Suppressor macrophage treated with lipopolysaccharide for 1 hour (primary cell): ENCODE measurements around the gene GALNT17.

Source experiments
- DNase-seq, 3 donors: peaks; one replicate each; pipeline ENCODE4 v3.0.0-alpha.2; 2020 to 2022

Gene GALNT17

GRCh38 chr7:71645836-71646235, 513.9 kb downstream of the GALNT17 start:
- no peak for DNase-seq

- no peak for DNase-seq
Measured at GRCh38 chr7:71649812-71650211, 517.9 kb downstream of the GALNT17 start.

DNA sequence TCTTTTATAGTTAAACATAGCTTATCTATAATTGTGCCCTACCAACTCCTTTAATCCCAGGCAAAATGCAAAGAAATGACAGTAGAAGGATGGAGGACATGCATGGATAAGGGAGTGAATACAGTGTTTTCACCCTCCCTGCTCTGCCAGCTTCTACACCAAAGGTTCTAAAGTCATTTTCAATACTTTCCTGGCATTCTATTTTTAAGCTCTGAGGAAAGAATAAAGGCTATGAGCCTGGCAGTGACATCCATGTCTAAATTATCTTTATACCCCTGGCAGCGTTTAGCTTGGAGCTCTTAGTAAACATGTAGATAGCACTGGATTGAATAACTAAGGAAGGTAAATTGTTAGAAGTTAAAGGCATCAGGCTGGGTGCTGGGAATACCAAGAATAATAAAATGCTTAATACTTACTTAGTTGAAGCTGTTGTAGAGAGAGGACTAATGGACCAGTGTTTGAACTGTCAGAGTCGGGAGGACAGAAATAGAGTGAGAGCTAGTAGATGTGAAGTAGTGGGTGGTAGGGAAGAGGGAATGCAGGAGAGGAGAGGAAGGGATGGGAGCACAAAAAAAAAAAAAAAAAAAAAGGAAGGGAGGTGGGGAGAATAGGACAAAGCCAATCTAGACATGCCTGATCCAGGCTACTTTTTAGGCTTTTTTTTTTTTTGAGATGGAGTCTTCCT, 518.9 kb downstream of the GALNT17 start:
- no peak for DNase-seq

- no peak for DNase-seq
Measured at GRCh38 chr7:71652510-71652909, 520.6 kb downstream of the GALNT17 start.

DNA sequence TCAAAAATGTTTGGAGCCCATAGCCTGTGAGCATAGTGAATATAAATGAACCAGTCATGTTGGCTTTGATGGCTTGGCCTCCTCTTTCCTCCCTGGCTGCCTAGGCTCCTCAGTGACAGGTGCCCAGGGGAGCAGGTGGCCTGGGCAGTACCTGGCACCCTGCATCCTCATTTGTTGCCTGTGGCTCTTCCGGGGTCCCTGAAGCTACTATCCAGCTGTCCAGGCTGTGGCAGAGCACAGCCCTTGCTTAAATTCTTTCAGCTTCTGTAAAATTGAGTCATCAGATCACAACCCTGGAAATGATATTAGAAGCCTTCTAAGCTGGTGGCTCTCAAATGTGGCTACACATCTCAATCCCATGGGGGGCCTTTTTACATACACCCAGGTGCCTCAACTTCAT, 525.4 kb downstream of the GALNT17 start:
- DNase-seq: no peak

- no peak for DNase-seq
Measured at GRCh38 chr7:71659622-71660021, 527.7 kb downstream of the GALNT17 start.

GRCh38 chr7:71661671-71662224, 529.8 kb downstream of the GALNT17 start:
- no peak for DNase-seq

GRCh38 chr7:71665716-71666115, 533.8 kb downstream of the GALNT17 start:
- DNase-seq: no peak

- no peak for DNase-seq
Measured at GRCh38 chr7:71668572-71668971, 536.6 kb downstream of the GALNT17 start.

DNA sequence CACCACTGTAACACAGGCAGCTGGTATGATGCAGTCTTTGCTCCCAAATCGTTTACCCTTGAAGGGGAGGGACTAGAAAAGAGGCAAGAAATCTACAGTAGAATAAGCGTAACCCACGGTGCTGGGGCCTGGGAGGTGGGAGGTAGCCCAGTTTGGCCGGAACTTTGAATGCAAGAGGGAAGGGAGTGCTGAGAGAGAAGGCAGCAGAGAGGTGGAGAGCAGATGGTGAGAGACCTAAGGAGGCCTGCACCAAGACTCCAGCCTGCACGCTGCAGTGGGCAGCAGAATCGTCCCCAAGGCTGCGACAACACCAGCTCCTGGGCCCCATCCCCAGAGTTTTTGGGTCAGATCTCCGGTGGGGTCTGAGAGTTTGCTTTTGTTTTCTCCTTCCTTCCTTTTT, 547.5 kb downstream of the GALNT17 start:
- DNase-seq: no peak

DNA sequence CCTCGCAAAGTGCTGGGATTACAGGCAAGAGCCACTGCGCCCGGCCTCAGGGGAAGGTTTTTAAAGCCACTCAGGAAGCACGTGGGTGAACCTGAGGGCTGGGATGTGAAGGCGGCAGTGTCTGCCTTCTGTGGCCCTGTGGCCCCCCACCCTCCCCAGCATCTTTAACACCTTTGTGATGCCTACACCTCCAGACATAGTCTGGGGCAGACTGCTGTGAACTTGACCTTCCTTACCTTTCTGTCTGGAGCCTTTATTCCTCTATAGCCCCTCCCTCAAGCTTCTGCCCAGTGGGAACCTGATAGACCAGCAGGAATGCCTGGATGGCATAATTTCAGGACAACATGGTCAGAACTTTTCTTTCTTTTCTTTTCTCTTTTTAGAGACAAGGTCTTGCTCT, 550.2 kb downstream of the GALNT17 start:
- DNase-seq: no peak

DNA sequence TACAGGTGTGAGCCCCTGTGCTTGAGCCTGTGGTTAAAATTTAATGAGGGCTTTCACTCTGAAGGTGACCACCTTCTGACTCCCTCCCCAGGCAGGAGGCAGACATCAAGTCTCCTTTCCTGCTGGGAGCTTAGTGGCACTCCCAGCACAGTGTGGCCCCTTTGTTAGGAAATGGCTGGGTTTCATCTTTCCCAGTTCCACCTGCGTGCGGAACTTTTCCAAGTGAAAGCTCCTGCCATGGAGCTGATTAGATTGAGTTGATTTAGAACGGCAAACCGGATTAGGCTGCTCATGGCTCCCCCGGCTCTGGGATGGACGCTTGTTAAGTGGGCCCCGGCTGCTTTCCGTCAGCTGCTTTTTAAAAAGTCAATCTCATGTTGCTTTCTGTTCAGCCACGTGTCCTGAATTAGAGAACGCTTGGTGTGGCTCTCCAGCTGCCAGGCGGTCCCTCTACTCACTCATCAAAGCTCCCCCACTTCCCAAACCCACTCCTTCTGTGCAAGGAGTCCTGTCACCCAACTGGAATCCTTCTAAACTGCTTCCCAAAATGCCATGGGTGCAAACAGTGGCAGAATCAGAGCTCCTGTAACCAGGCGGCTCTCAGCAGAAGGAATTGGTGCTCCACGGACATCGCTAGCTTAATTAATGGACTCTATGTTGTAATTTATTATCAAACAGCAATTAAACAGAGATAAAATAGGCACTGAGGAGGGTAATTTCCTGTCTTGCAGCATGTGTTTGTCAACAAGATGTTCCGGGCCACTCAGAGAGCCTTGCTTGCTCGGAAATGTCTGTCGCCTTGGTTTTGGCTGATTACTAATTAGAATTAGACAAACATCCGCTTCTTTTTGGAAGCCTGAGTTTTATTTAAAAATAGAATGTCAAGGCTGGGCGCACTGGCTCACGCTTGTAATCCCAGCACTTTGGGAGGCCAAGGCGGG, 551.2 kb downstream of the GALNT17 start:
- no peak for DNase-seq

- DNase-seq: no peak
Measured at GRCh38 chr7:71687286-71687685, 555.3 kb downstream of the GALNT17 start.

DNA sequence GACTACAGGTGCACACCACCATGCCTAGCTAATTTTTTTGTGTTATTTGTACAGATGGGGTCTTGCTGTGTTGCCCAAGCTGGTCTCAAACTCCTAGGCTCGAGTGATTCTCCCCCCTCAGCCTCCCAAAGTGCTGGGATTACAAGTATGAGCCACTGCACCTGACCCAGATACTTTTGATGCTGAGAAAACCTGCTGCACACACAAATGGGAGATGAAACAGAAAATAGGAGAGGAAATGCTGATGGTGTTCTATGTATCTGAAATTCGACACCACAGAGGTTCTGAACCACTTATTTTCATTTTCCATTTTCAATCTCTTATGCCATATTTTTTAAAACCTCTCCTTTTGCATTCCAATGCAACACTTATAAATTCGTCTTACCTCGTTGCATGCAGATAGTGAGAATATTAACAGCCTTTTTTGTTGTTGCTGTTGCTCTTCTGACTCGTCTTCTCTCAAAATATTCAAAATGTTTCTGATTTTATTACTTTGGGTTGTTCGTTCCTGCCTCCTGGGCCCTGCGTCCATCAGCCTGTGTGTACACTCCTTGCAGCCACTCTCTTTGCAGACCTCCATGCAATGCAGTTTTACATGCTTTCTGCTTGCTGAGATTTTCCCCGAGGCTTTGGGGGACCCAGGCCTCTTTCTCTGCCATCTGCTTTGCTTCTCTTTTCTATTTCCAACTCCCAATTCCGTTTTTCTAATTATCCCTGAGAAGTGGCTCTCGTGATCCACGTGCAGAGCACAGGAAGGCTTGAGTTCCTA, 556.1 kb downstream of the GALNT17 start:
- DNase-seq: no peak

- no peak for DNase-seq
Measured at GRCh38 chr7:71691538-71691937, 559.6 kb downstream of the GALNT17 start.

- DNase-seq: no peak
Measured at GRCh38 chr7:71694665-71695064, 562.7 kb downstream of the GALNT17 start.

DNA sequence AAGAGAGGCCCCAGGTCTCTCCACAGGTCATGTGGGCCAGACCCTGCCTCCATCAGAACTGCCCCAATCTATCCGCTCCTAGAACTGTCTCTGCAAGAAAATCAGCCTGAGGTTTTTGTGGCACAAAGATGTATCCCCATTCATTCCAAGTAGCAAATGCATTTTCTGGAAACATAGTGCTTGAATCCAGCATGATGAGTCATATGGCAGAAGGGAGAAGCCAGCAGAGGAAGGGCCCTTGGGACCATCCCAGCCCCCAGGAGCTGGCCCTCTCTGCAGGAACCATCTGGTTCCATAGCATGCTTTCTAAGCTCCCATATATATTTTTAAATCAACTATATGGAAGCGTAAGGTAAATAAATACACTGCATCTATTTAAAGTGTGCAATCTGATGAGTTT, 563.2 kb downstream of the GALNT17 start:
- DNase-seq: no peak

DNA sequence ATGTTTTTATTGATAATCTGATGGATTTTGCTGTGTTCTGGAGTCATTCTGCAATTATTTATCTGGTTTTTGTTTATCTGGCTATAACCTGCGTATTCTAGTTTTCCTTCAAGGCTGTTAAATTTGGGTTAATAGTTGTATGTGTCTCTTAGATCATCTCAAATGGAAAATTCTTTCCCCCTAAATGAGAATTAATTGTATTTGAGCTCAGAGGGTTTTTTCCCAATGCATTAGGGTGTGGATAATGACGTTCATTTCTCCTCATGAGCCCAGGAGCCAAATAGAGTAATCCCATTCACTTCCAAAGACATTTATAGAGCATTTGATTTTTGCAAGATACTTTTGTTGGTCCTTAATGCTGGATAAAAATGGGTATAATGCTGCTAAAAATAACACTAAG, 564.6 kb downstream of the GALNT17 start:
- DNase-seq: no peak

- no peak for DNase-seq
Measured at GRCh38 chr7:71697400-71697799, 565.5 kb downstream of the GALNT17 start.

DNA sequence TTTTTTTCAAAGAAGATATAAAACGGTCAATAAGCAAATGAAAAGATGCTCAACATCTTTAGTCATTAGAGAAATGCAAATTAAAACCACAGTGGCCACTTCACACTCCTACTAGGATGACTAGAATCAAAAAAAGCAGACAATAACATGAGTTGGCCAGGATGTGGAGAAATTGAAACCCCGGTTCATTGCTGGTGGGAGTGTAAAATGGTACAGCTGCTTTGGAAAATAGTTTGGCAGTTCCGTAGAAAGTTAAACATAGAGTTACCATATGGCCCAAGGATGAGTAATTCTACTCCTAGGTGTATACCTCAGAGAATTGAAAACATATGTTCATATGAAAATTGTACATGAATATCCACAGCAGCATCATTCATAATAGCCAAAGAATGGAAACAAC, 573.3 kb downstream of the GALNT17 start:
- DNase-seq: no peak

DNA sequence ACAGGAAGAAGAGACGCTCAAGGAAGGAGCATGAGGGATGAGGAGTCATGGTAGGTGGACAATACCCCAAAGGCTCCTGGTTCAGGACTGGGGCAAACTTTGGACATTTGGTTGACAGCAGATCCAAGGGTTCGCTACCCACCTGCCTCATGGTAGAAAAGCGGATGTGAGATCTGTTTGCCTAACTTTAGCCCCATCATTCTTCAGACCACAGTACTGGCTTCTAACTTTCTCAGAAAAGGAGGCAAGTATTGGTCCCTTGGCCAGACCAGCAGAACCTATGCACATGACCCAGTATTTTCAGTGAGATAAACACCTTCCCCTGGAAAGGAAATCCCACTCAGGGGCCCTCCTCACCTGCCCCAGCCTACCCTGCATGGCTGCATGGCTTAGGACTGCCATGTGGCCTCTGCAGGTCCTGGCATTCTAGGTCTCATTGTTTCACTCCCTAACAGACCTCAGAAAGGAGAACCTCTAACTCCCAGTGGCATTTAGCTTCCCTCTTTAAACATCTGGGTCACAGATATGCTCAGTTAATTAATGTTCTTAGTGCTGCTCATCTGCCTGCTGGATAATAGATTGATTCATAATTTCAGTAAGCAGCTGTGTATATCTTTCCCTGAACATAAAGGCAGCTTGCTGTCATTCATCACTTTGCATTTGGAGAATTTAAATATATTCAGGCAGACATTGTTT, 574.1 kb downstream of the GALNT17 start:
- no peak for DNase-seq

GRCh38 chr7:71706597-71706975, 574.6 kb downstream of the GALNT17 start:
- no peak for DNase-seq

- no peak for DNase-seq
Measured at GRCh38 chr7:71707041-71707440, 575.1 kb downstream of the GALNT17 start.
